Prostate gland (tissue), 2 donors: ENCODE results near the gene PRG2.

Experiments
- CTCF ChIP-seq, 4 experiments: fragments of 200-600 bp in 2 of 4; fragments of 450-650 bp in 2 of 4; sonication (generic) in 2 of 4; IDR thresholded peaks; 1 replicate in 3 of 4; 2 replicates in 1 of 4; pipeline ENCODE4 v1.5.1; 2016 to 2019; ENCODE audit warnings: antibody characterized with exemption in 4 of 4, mild to moderate bottlenecking in 2 of 4, moderate library complexity in 2 of 4
- POLR2A ChIP-seq: fragments of 450-650 bp; IDR thresholded peaks from one replicate; pipeline ENCODE4 v1.6.1; 2016; ENCODE audit warnings: antibody characterized with exemption, mild to moderate bottlenecking

GRCh38 chr11:57392763-57393105 lies 2.3 kb upstream of the PRG2 start:
- no peak for TF ChIP-seq POLR2A
- TF ChIP-seq CTCF (IDR thresholded peaks at IDR 0.05): no peak
